Fibroblast of peridontal ligament (primary cell): ENCODE measurements around the gene COL16A1.
A peak's percentile ranks its signal among the peaks of the same experiment; 100 is the strongest.

Experiments used
- DNase-seq: peaks from one replicate; pipeline ENCODE4 v3.0.0-alpha.2; 2010; ENCODE audit errors: extremely low read depth

The COL16A1 gene

DNA sequence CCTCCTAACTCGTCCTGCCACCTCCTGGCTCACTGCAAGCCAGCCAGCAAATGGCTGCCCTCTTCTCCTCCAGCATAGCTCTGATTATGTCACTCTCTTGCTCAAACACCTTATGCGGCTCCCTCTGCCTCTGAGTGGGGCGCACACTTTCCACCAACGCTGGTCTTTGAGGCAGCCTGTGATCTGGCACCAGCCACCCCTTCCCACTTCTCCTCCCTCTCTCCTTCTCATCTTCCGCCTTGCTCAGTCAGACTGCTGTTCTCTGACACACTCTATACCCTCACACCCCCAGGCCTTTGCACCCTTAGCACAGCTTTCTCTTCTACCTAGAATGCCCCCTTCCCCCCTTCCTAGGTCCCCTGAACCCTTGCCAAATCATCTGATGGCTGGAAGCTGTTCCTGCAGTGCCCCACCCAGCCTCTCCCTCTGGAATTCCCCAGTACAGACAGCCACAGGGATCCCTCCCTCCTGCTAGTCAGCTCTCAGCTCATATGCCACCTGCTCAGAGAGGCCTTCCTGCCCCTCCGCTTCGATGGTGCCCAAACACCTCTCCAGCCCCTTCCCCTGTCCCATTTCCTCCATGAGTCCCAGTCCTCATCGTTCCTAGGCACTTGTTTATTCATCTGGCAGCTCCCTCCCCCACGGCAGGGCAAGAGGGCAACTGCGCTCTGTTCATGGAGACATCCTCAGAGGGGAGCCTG is 37.4 kb downstream of the COL16A1 start:
- peak; percentile 37 for DNase-seq

DNA sequence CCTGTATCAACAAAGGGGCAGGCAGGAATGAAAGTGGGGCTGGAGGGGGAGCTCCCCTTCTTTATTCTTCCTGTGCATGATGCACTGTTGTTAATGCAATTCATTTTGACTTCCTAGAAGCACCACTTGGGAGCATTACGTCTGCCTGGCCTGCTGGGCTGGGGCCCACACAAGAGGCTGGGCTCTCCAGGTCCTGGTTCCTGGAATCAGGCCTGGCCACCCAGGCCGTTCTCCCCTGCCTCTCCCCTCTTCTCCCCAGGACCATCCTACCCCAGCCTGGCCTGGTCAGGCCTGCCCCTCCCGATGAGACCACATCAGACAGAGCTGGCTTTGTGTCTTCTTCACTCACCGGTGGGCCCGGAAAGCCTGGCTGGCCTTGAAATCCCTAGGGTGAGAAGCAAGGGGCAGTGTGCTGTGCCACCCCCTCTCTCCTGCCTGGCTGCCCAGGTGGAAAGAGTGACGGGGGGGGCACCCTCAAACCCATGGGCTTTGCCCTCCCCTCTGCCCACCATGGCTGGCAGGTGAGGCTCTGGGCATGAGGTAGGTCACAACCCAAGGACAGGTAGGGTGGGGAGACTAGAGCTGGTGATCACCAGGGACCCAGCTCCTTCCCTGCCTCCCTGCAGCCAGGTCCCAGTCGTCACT is 38.5 kb downstream of the COL16A1 start:
- DNase-seq: no peak

DNA sequence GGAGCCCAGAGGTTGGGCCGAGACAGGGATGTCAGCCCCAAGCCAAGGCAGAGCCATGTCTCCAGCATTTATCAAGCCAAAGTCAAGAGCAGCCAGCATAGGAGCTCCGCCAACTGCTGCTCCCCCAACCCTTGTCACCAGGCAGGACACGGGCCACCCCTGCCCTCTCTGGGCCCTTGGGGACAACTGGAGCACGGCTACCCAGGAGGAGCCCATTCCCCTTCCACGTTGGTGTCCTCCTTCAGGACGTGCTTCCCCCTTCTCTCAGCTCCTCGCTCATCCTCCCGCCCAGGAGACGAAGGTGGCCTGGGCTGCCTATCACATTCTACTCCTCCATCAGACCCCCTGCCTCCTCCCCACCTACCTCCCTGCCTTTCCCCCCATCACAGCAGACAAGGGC is 39.3 kb downstream of the COL16A1 start:
- no peak for DNase-seq

DNA sequence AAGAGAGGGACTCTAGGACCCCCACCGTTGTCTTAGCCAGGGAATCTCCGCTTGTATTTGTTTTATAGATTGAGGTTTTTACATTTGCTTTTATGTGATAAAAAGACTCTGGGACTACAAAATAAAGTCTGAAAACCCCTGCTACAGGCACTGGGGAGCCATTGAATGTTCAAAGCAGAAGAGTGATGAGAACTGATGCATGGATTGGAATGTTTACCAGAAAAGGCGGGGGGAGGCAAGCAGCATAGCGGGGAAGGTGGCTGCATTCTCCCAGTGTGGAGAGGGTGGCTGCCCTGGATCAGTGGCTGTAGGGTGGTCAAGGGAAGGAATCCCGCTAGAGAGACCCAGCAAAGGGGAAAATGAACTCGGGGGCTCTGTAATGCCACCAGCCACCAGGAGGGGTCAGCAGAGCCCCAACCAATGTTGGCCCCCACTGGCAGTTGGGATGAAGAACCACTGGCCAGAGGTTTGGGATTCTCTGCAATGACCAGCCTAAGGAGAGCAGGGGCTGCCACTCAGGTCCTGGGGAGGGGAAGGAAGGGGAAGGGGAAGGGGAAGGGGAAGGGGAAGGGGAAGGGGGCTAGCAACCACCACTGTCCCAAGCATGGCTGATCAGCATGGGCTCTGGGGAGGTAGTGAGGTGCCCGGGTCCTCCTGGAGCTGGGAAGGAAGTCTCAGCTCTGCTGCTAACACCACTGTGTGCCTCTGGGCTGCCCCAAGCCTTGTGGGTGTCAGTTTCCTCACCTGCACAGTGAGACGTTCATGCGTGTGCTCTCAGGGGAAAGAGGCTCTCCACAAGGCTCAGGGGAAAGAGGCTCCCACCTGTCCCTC is 40.0 kb downstream of the COL16A1 start:
- peak; percentile 36 for DNase-seq

DNA sequence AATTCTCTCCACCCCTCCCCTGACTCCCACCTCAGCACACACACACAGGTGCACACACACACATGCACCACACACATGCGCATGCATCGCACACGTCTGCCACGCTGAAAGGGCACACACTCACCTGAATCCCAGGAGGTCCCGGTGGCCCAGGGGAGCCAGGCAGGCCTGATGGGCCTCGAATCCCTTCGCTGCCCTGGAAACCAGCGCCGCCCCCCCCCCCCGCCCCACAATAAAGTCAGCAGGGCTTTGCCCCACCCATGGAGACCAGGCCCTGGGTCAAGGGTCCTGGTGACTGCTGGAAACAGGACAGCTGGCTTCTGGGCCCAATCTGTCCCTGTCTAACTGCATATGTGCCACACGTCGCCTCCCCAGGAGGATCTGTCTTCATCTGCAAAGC is 41.4 kb downstream of the COL16A1 start:
- DNase-seq: no peak

DNA sequence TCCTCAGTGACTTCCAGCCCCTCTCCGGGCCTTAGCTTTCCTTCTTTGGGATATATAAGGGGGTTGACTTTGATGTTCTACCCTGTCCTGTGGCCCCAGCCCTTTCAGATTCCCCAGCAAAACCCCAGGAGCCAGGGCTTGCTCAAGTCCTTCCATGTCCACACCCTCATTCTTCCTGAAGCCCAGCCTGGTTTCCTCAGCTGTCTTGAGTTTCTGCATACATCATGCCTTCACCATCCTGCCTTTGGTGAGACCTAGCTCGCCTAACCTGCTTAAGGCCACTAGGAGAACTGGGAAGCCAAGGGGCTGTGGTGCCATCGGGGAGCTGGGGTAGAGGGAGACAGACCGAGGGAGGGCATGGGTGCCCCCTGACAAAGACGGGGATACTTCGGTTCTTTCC is 42.0 kb downstream of the COL16A1 start:
- no peak for DNase-seq

DNA sequence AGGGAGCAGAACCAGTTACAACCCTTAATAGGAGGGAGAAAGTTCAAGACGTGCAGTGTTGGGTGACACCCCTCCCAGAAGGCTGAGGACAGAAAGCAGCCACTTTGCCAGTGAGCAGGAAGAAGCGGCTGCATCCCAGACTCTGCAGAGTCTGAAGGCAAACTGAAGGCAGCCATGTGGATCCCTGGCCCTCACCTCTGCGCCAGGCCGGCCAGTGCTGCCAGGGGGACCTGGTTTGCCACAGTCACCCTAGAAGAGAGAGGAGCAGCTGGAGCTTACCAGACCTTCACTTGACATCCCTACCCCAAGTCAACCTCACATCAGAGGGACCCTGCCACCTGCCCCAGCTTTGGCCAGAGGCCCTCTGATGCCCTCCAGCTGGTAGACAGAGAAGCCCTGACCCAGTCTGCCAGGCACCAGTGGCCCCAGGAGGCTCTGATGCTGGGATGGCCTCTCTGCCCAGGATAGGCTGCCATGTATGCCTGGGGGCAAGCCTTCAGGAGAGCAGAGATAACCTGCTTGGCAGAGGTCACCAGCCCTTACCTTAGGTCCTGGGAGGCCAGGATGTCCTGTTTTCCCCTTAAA is 42.9 kb downstream of the COL16A1 start:
- DNase-seq: no peak

DNA sequence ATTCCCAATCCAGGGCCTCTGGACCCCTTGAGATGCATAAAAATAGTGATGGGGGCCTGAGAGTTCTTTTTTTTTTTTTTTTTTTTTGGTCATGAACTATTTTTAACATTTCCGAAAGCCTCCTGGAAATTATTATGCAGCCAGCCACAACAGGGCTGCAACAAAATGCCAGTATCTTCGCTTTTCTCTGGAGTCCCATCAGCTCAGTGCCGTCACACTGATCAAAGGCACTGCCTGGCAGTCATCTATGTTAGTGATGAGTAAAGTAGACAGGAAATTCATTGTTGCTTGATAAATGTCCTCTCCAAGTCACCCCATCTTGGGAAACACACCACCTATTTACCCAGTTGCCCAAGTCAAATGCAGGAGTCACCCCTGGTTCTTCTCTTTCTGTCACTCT is 43.9 kb downstream of the COL16A1 start:
- no peak for DNase-seq

DNA sequence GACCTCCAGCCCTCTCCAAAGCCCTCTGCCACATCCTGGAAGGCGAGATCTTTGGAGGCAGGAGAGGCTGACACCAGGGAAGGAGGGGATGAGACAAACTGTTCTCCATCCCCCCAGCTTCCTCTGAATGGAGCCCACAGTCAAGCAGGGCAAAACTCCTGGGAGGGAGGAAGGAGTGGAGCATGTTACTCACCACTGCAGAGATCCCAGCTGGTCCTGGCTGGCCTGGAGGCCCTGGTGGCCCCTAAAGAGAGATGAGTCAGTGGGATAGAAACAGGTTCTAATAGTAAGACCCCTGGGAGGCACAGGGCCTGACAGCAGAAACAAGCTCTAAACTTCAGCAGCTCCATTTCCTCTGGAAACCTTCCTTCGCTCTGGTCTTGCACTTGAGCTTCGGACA is 45.1 kb downstream of the COL16A1 start:
- peak; percentile 30 for DNase-seq

DNA sequence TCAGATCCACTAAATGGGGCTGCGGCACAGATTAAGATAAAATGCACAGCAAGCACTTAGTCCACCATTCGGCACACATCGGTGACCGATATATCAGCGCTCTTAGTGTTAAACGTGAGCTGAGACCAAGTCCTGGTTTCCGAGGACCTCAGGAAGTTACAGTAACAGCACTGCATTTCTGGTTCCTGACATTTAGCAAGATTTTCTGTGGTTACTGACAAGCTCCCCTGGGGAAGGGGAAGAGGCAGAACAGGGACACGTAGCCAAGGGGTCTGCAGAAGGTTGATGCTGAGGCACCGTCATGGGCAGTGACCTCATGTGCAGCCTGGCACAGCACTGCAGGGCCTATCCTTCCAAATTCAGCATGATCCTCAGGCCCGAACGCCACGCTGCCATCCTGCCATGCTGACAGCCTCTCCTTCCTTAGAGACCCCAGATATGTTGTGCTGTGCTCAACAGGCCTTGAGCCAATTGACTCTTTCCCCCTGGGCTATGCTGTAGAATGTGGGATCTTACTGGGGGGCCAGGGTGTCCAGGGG is 45.8 kb downstream of the COL16A1 start:
- no peak for DNase-seq

DNA sequence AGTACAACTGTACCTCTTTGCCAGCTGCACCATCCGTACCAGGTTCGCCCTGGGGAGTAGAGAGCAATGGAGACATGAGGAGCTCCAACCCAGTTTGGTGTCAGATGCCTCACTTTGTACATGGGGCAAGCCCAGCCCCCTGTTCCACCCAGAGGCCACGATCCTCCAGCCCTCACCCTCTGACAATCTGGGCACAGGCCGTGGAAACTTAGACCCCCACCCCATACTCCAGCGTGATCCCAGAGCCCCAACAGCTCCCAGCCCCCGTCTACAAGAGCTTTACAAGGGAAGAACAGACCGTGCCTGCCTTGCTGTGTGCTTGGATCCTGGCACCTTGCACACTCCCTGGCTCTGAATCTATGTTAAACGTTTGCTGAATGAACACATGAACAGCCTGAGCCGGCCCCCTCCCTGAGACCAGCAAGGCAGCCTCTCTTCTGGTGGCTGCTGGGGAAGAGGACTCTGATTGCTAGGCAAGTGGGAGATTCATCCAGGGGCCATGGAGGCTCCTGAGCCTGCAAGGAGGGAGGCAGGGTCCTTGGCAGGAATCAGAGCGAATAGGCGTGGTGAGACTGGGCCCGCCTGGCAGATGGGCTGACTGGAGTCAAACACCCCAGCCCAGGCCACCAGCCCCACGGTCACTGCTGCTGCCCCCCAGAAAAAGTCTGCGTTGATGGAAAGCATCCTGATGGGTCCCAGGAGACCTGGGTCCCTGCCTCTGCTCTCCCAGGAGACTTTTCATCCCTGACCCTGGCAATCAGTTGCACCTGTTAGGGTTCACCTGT is 46.6 kb downstream of the COL16A1 start:
- DNase-seq: no peak

DNA sequence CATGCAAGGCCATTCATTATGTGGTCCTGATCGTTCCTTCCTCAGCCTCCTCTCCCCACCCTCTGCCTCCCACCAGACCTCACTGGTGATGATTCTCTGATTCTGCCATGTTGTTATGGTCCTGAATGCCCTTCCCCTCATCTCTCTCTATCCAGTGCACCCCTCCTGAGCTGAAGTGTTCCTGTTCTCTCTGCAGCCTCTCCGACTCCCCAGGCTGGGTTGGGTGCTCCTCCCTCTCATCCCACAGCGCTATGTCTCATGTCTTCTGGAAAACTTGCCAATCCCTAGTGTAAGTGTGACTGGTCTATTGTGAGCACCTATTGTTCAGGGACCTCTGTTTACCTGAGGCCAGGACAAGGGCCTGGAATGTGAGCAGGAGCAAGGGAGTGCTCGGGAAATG is 48.1 kb downstream of the COL16A1 start:
- DNase-seq: no peak

DNA sequence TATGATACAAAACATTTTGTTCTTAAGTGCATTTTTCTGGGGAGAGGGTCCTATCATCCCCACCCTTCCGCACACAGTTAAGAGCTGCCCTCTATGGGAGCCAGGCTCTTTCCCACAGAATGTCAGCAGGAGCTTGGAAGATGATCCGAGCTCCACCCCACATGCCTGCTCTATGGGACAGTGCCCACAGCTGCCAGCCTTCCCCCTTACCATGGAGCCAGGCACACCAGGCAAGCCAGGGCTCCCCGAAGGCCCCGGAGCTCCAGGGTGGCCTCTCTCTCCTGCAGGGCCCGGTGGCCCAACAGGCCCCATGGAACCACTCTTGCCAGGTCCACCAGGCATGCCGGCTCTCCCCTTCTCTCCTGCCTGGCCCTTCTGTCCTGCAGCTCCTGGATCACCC is 48.7 kb downstream of the COL16A1 start:
- no peak for DNase-seq

DNA sequence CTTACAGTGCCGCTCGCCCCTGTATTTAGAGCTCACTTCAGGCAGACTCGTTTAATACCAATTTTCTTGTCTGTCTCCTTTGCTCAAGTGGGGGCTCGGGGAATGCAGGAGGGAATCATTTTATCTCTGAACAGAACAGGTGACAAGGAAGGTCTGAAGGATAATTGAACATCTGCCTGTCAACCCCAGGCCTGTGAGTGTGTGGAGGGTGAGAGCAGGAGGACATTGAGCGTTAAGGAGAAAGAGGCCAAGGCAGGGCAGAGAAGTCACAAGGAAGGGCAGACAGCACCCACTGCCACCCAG is 49.4 kb downstream of the COL16A1 start:
- no peak for DNase-seq

DNA sequence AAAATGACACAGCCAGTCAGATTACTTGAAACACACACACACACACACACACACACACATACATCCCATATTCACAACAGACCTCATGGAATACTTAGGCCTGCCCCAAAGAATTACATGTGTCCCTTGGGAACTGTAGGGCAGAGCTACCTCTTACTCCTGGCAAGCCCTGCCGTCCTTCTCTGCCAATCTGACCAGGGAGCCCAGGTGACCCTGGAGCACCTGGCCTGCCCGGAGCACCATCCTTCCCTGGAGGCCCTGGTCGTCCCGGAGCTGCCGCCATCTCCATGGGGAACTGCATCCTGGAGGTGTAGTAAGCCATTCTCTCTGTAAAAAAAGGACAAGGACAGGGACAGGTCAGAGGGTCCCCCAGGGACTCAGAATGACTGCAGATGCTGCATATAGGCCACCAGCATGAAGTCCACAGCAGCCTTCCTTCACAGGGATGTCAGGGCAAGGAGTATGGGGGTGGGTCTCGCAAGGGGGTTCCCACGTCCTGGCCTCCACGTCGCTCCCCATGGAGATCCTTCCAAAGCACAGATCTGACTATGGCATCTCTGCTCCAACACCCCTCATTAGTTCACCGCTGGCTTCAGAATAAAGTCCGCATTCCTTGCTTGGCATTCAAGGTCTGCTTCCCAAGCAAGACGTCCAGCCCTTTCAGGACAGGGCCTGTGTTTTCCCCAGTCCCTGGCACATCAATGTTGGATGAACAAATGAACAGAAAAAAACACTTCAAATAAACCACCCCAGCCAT is 49.9 kb downstream of the COL16A1 start:
- DNase-seq: no peak

DNA sequence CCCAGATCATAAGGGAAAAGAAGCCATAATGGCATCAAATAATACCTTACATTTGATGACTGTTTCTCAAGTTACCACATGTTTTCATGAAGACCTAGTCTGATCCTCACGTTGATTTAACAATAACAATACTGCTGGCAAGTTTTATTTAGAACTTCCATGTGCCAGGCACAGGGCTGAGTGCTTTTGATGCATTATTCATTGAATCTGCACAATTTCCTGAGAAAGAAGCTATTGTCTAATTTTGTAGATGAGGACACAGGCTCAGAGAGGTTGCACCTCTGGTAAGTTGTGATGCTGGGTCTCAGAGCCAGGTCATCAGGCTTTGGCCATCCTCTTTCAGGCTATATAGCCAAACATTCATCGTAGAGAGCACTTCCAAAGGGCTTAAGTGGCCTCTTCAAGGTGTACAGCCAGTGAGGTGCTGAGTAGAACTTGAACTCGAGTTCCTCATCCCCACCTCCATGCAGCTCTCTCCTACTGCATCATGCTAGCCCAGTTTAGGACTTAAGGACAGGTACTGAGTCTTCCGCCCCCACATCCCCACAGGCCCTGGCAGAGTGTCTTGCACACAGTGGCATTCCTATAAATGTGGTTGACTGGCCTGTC is 50.8 kb downstream of the COL16A1 start:
- no peak for DNase-seq

DNA sequence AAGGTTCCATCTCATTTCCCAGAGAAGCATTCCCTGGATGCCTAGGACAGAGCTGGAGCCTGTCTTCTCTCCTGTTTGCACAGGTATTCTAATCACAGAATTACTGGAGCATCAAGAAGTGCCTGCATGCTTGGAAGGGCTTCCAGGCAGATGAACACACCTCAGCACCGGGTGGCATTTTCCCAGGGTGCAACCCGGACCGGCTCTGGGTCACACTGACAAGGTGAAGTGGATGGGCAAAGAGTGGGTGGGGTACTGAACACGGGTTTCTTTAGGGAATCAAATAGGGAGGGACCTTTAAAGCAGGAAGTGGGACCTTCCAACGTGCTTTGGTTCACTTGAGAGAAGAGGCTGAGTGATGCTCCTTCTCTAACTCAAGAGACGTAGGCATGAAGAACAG is 52.1 kb downstream of the COL16A1 start:
- no peak for DNase-seq

DNA sequence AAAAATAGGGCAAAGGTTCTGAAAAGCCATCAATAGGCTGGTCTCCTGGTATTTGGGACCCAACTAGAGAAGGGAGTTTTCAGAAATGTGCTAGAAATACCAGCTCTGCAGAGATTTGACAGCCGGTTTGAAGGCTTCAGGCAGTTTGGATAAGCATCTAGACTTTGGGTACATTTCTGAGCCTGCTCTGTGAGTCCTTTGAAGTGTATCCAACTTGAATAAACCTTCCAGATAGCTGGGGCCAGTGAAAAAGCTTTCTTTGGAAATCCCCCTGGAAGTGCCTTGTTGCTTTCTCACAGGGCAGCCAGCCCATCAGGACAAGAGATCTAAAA is 52.8 kb downstream of the COL16A1 start:
- no peak for DNase-seq

DNA sequence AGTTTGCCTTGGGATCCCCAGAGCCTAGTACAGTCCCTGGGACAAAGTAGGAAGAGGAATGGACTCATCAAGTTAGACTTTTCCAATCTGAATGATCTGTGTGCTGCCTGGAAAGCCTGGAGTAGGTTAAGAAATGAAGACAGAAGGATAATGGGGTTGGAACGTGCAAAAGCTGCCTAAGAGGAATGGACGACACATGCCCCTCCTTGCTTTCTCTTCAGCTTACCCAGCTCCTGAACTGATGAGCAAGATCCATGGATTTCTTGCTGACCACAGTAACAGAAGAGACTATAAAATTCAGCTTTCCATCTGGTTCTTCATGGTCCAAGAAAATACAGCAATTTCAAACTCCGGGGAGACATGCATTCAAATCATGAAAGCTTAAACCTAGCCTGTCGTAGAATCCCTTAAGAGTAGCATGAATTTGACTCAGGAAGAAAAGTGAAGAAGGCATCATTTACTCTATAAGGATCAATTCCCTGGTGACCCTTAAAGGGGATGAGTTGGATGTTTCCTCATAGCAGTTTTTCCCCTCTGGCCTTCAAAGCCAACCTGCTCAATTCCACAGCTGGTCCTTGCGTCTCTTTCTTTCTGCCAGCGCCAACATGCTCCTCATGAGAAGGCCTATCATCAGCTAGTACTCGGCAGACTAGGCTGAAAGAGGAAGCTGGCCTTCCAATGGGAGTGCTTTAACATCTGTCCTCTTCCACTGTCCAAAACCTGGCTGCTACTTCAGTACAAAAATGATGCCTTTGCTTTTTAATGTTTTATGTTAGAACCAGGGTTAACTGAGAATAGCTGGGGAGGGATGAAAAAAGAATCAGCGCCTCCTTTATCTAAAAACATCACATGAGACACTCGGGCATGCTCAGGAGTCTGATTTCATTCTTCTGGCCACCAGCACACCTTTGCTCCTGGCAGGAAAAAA is 53.4 kb downstream of the COL16A1 start:
- DNase-seq: no peak
